WTC11 (cell line): ENCODE measurements around the gene PTPRC. TPM values are rescaled to one million over a fixed set of nuclear protein-coding genes. Genes with fewer than 3 reads are reported as not detected.

ENCODE experiments used
- ATAC-seq: fragments of 200-7000 bp; cut with Tn5 transposase; 2 replicates; pipeline ENCODE4 v1.10.0; 2021; ENCODE audit warnings: mild to moderate bottlenecking, moderate library complexity
- CTCF ChIA-PET: fragments of 300-600 bp; sonication (Branson Sonifier 250); formaldehyde crosslinking; loops from one replicate; lab custom pipeline; 2021; ENCODE audit warnings: antibody characterized with exemption; lab: Charles Lee
- POLR2A ChIA-PET: fragments of 350-600 bp; sonication (Branson Sonifier 250); formaldehyde crosslinking; loops from one replicate; lab custom pipeline; 2021; ENCODE audit warnings: antibody characterized with exemption; lab: Charles Lee
- DNase-seq: peaks from one replicate; pipeline ENCODE4 v3.0.0; 2021; ENCODE audit warnings: low spot score
- H3K27ac Mint-ChIP-seq: 2 replicates; pipeline ENCODE4 v1.8.0; 2021; ENCODE audit warnings: mixed read lengths
- H3K27me3 Mint-ChIP-seq: 2 replicates; pipeline ENCODE4 v1.8.0; 2021; ENCODE audit warnings: low read depth, mild to moderate bottlenecking, moderate library complexity, mixed read lengths
- H3K36me3 Mint-ChIP-seq: 2 replicates; pipeline ENCODE4 v1.8.0; 2021; ENCODE audit warnings: mixed read lengths
- H3K4me1 Mint-ChIP-seq: 2 replicates; pipeline ENCODE4 v1.8.0; 2022; ENCODE audit warnings: mixed read lengths
- H3K4me3 Mint-ChIP-seq: 2 replicates; pipeline ENCODE4 v1.8.0; 2021; ENCODE audit warnings: mild to moderate bottlenecking, moderate library complexity, mixed read lengths
- H3K9me3 Mint-ChIP-seq: 2 replicates; pipeline ENCODE4 v1.8.0; 2021; ENCODE audit warnings: mixed read lengths
- ATF2 ChIP-seq: sonication (generic); formaldehyde crosslinking; IDR thresholded peaks from 2 replicates; pipeline ENCODE4 v1.8.1; 2022; ENCODE audit warnings: low read depth, missing genetic modification reagents, borderline replicate concordance
- E2F1 ChIP-seq: sonication (generic); formaldehyde crosslinking; IDR thresholded peaks from 2 replicates; pipeline ENCODE4 v1.8.0; 2022; ENCODE audit warnings: mild to moderate bottlenecking, missing genetic modification reagents
- E2F5 ChIP-seq: sonication (generic); formaldehyde crosslinking; IDR thresholded peaks from 2 replicates; pipeline ENCODE4 v1.8.1; 2022; ENCODE audit warnings: mild to moderate bottlenecking, moderate library complexity, missing genetic modification reagents
- ELF4 ChIP-seq: sonication (generic); formaldehyde crosslinking; IDR thresholded peaks from 2 replicates; pipeline ENCODE4 v1.8.1; 2022; ENCODE audit warnings: low read depth, mild to moderate bottlenecking, moderate library complexity, missing genetic modification reagents
- EMX1 ChIP-seq: fragments of 250-450 bp; sonication (Bioruptor Pico); IDR thresholded peaks from 2 replicates; pipeline ENCODE4 v1.8.0; 2021; ENCODE audit warnings: mild to moderate bottlenecking
- HMGA2 ChIP-seq: fragments of 250-450 bp; sonication (Bioruptor Pico); IDR thresholded peaks from 2 replicates; pipeline ENCODE4 v1.4.0; 2021; ENCODE audit warnings: mild to moderate bottlenecking, moderate library complexity
- MYBL2 ChIP-seq: sonication (generic); formaldehyde crosslinking; IDR thresholded peaks from 2 replicates; pipeline ENCODE4 v1.8.1; 2023; ENCODE audit warnings: mild to moderate bottlenecking, moderate library complexity, missing genetic modification reagents
- NFYB ChIP-seq: sonication (generic); formaldehyde crosslinking; conservative IDR thresholded peaks from 2 replicates; pipeline ENCODE4 v1.8.0; 2022; ENCODE audit warnings: low read depth, missing genetic modification reagents
- PREB ChIP-seq: sonication (generic); formaldehyde crosslinking; IDR thresholded peaks from 2 replicates; pipeline ENCODE4 v1.8.1; 2022; ENCODE audit warnings: mild to moderate bottlenecking, missing genetic modification reagents, moderate library complexity, borderline replicate concordance
- SOX15 ChIP-seq: fragments of 250-450 bp; sonication (Bioruptor Pico); IDR thresholded peaks from 2 replicates; pipeline ENCODE4 v1.9.0; 2021; ENCODE audit warnings: mild to moderate bottlenecking
- STAT6 ChIP-seq: sonication (generic); formaldehyde crosslinking; conservative IDR thresholded peaks from 2 replicates; pipeline ENCODE4 v1.8.1; 2023; ENCODE audit warnings: mild to moderate bottlenecking, low read depth, missing genetic modification reagents, moderate library complexity
- TCF7 ChIP-seq: sonication (generic); formaldehyde crosslinking; IDR thresholded peaks from 2 replicates; pipeline ENCODE4 v1.8.0; 2022; ENCODE audit warnings: mild to moderate bottlenecking, low read depth, missing genetic modification reagents, moderate library complexity
- TEAD1 ChIP-seq: sonication (generic); formaldehyde crosslinking; IDR thresholded peaks from 2 replicates; pipeline ENCODE4 v1.8.0; 2022; ENCODE audit warnings: mild to moderate bottlenecking, missing genetic modification reagents
- USF1 ChIP-seq: sonication (generic); formaldehyde crosslinking; IDR thresholded peaks from 2 replicates; pipeline ENCODE4 v1.8.0; 2022; ENCODE audit warnings: mild to moderate bottlenecking, missing genetic modification reagents
- ZBTB43 ChIP-seq: sonication (generic); formaldehyde crosslinking; IDR thresholded peaks from 2 replicates; pipeline ENCODE4 v1.8.1; 2023; ENCODE audit warnings: mild to moderate bottlenecking, missing genetic modification reagents
- ZNF219 ChIP-seq: sonication (generic); formaldehyde crosslinking; IDR thresholded peaks from 2 replicates; pipeline ENCODE4 v1.8.0; 2023; ENCODE audit warnings: missing genetic modification reagents, mild to moderate bottlenecking, borderline replicate concordance
- ZNF281 ChIP-seq: sonication (generic); formaldehyde crosslinking; IDR thresholded peaks from 2 replicates; pipeline ENCODE4 v1.8.0; 2023; ENCODE audit warnings: mild to moderate bottlenecking, missing genetic modification reagents
- ZNF416 ChIP-seq: fragments of 250-450 bp; sonication (Bioruptor Pico); IDR thresholded peaks from 2 replicates; pipeline ENCODE4 v1.9.0; 2021; ENCODE audit warnings: mild to moderate bottlenecking, inconsistent platforms
- ZNF671 ChIP-seq: fragments of 250-450 bp; sonication (Bioruptor Pico); IDR thresholded peaks from 2 replicates; pipeline ENCODE4 v1.8.0; 2021; ENCODE audit warnings: mild to moderate bottlenecking
- total RNA-seq: library from RNA; stranded (reverse); gene quantifications from 3 replicates; pipeline ENCODE4 v1.2.3, GENCODE V29; 2021

PTPRC gene
- total RNA-seq, 1 experiment from 2014 or later, result 1.4 TPM

- Mint-ChIP-seq H3K9me3 (no peaks in the 10 kb centered on the region), H3K27ac (no peak overlapping the region), H3K4me3 (no peak overlapping the region), H3K36me3 (no peaks in the 10 kb centered on the region), H3K27me3 (no peaks in the 10 kb centered on the region), H3K4me1 (peaks cover 16% of the 10 kb centered on the region)
- TF ChIP-seq ELF4 (CRISPR knock-in tag), result no peak
- no peak for TF ChIP-seq MYBL2
- no peak for TF ChIP-seq EMX1
- TF ChIP-seq E2F5, result no peak
- no peak for TF ChIP-seq ZBTB43 (CRISPR knock-in tag)
- TF ChIP-seq STAT6 (CRISPR knock-in tag), result no peak
- TF ChIP-seq ATF2 (CRISPR knock-in tag), result no peak
- no peak for TF ChIP-seq PREB
- no peak for TF ChIP-seq HMGA2 (CRISPR knock-in tag)
- no peak for TF ChIP-seq ZNF219 (CRISPR knock-in tag)
- POLR2A ChIA-PET, result interaction anchor here (0.6 kb wide), 1 partner anchor 506 kb away, joined by 4 read pairs; no protein-coding TSS in a partner anchor
- DNase-seq (no peak), ATAC-seq (no peak)
- CTCF ChIA-PET, result no interaction called here
Measured at GRCh38 chr1:198660341-198661261, 21.8 kb downstream of the PTPRC start.

- DNase-seq (no peak), ATAC-seq (no peak)
- CTCF ChIA-PET, result no interaction called here
- Mint-ChIP-seq H3K27ac (no peak overlapping the region), H3K9me3 (no peaks in the 10 kb centered on the region), H3K4me3 (no peak overlapping the region), H3K27me3 (no peaks in the 10 kb centered on the region), H3K36me3 (no peaks in the 10 kb centered on the region), H3K4me1 (peaks cover 12% of the 10 kb centered on the region)
- POLR2A ChIA-PET, result no interaction called here
- no peak for TF ChIP-seq ZNF416
- no peak for TF ChIP-seq TCF7 (CRISPR knock-in tag)
- no peak for TF ChIP-seq TEAD1 (CRISPR knock-in tag)
- TF ChIP-seq ZNF671, result no peak
- no peak for TF ChIP-seq USF1 (CRISPR knock-in tag)
- TF ChIP-seq E2F1, result no peak
- no peak for TF ChIP-seq SOX15
- TF ChIP-seq STAT6 (CRISPR knock-in tag), result no peak
- no peak for TF ChIP-seq NFYB (CRISPR knock-in tag)
- no peak for TF ChIP-seq ZNF281 (CRISPR knock-in tag)
Measured at GRCh38 chr1:198662821-198663220, 24.0 kb downstream of the PTPRC start.
